Osteocyte (in vitro differentiated cells): ENCODE measurements around the gene MAP1LC3C. TPM values are rescaled to one million over a fixed set of nuclear protein-coding genes. Genes with fewer than 3 reads are reported as not detected.

Experiments
- DNase-seq: peaks from one replicate; pipeline ENCODE4 v3.0.0; 2021; ENCODE audit warnings: mixed read lengths; ENCODE audit not compliant: unreplicated experiment; ENCODE audit errors: extremely low spot score
- H3K27ac Mint-ChIP-seq: one replicate; pipeline ENCODE4 v1.8.0; 2021; ENCODE audit warnings: mild to moderate bottlenecking, mixed read lengths; ENCODE audit not compliant: unreplicated experiment
- H3K27me3 Mint-ChIP-seq: one replicate; pipeline ENCODE4 v1.8.0; 2021; ENCODE audit warnings: mixed read lengths; ENCODE audit not compliant: unreplicated experiment
- H3K36me3 Mint-ChIP-seq: one replicate; pipeline ENCODE4 v1.8.0; 2021; ENCODE audit warnings: mixed read lengths; ENCODE audit not compliant: unreplicated experiment
- H3K4me1 Mint-ChIP-seq: one replicate; pipeline ENCODE4 v1.8.0; 2021; ENCODE audit warnings: mixed read lengths; ENCODE audit not compliant: unreplicated experiment
- H3K4me3 Mint-ChIP-seq: one replicate; pipeline ENCODE4 v1.8.0; 2021; ENCODE audit warnings: mild to moderate bottlenecking, moderate library complexity, mixed read lengths; ENCODE audit not compliant: unreplicated experiment
- H3K9me3 Mint-ChIP-seq: one replicate; pipeline ENCODE4 v1.8.0; 2021; ENCODE audit warnings: mixed read lengths; ENCODE audit not compliant: unreplicated experiment
- total RNA-seq: library from RNA; stranded (reverse); gene quantifications from 2 replicates; pipeline ENCODE4 v1.2.1, GENCODE V29; 2021
- TF ChIP-seq, protein P1 (sequence below): fragments of 200-600 bp; sonication (generic); IDR thresholded peaks from 2 replicates; pipeline ENCODE4 v1.5.0; 2021; ENCODE audit warnings: antibody characterized with exemption, mild to moderate bottlenecking, moderate library complexity

The MAP1LC3C gene
- total RNA-seq, 1 donor from 2014 or later, result not detected

DNA sequence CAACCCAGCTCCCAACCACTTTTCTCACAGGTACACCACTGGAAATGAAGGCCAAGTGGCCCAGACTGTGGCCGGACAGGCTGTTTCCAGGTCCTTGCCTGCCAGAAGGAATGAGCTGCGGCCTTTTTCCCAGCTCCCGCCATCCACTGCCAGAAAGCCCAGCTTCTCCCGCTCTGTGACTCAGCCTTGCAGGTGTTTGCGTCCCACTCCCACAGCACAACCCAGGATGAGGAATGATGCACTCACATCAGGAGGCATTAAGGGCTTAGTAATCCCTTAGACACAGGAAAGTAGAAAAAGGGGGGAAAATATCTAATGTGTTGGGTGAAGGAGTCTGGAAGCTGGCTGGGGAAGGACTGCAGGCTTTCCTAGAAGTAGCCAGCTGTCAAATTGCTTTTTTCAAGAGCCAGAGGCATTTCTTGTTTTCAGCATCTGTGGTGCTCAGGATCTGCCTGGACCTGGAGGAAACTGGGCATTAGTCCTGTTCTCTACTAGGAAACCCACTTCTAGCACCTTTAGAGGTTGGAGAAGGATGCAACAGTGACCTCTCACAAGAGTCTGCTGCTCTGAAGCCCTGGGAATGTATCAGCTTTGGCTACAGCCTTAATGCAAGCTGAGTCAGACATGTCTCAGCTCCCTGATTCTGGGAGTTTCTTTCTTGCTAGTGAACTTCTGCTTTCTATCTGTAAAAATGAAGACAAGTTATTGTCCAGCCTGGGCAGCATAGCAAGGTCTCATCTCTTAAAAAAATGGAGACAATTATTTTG lies 13.2 kb upstream of the MAP1LC3C start:
- Mint-ChIP-seq H3K27ac (no peak overlapping the region), H3K4me3 (no peak overlapping the region), H3K4me1 (no peaks in the 10 kb centered on the region), H3K36me3 (no peaks in the 10 kb centered on the region), H3K27me3 (peaks cover 14% of the 10 kb centered on the region), H3K9me3 (no peaks in the 10 kb centered on the region)
- DNase-seq, result no peak
- TF ChIP-seq, protein P1, sequence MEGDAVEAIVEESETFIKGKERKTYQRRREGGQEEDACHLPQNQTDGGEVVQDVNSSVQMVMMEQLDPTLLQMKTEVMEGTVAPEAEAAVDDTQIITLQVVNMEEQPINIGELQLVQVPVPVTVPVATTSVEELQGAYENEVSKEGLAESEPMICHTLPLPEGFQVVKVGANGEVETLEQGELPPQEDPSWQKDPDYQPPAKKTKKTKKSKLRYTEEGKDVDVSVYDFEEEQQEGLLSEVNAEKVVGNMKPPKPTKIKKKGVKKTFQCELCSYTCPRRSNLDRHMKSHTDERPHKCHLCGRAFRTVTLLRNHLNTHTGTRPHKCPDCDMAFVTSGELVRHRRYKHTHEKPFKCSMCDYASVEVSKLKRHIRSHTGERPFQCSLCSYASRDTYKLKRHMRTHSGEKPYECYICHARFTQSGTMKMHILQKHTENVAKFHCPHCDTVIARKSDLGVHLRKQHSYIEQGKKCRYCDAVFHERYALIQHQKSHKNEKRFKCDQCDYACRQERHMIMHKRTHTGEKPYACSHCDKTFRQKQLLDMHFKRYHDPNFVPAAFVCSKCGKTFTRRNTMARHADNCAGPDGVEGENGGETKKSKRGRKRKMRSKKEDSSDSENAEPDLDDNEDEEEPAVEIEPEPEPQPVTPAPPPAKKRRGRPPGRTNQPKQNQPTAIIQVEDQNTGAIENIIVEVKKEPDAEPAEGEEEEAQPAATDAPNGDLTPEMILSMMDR, result no peak

GRCh38 chr1:242008826-242009495 lies 10.1 kb upstream of the MAP1LC3C start:
- peaks cover 4% of the 10 kb centered on the region for H3K4me1 Mint-ChIP-seq
- no peaks in the 10 kb centered on the region for H3K9me3 Mint-ChIP-seq
- H3K27me3 Mint-ChIP-seq, result peaks cover 10% of the 10 kb centered on the region
- TF ChIP-seq, protein P1, result no peak
- no peak overlapping the region for H3K4me3 Mint-ChIP-seq
- H3K36me3 Mint-ChIP-seq, result no peaks in the 10 kb centered on the region
- DNase-seq, result no peak
- no peak overlapping the region for H3K27ac Mint-ChIP-seq

- no peak overlapping the region for H3K27ac Mint-ChIP-seq
- H3K27me3 Mint-ChIP-seq, result peaks cover 10% of the 10 kb centered on the region
- H3K36me3 Mint-ChIP-seq, result no peaks in the 10 kb centered on the region
- TF ChIP-seq, protein P1, result no peak
- H3K4me3 Mint-ChIP-seq, result no peak overlapping the region
- H3K9me3 Mint-ChIP-seq, result no peaks in the 10 kb centered on the region
- peaks cover 4% of the 10 kb centered on the region for H3K4me1 Mint-ChIP-seq
- DNase-seq, result no peak
Observed at GRCh38 chr1:242006976-242007375, 8.1 kb upstream of the MAP1LC3C start.

DNA sequence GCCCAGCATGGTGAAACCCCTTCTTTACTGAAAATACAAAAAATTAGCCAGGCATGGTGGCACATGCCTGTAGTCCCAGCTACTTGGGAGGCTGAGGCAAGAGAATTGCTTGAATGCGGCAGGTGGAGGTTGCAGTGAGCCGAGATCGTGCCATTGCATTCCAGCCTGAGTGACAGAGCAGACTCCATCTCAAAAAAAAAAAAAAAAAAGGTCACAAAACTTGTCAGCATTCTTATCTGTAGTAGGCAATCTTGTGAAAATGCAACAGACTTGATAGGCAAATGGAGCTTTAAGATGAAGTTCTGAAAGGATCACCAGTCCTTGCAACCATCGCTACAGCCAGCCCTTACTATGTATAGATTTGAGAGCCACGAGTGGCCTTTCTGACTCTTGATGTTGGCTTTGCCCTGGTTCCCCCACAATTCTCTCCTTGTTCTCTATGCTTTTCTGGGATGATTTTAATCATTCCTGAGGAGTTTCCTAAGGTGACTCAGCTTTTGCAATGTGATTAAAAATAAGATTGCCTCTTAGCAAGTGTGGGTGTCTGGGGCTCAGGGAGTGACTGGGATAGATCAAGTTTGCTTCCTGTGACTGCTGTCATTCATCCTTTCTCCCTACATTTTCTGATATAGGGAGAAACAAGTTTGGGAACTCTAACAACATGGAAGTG lies 7.1 kb upstream of the MAP1LC3C start:
- Mint-ChIP-seq H3K27ac (no peak overlapping the region), H3K9me3 (no peaks in the 10 kb centered on the region), H3K27me3 (peaks cover 10% of the 10 kb centered on the region), H3K4me3 (no peak overlapping the region), H3K36me3 (no peaks in the 10 kb centered on the region), H3K4me1 (peaks cover 4% of the 10 kb centered on the region)
- TF ChIP-seq, protein P1, result no peak
- DNase-seq, result no peak
